ENCODE measurements around the gene SLC38A9.

SLC38A9 gene

GRCh38 chr5:55622460-55622859 lies 89.7 kb downstream of the SLC38A9 start:
- TF ChIP-seq POLR2AphosphoS5 (IDR thresholded peaks at IDR 0.05; ENCODE audit: borderline replicate concordance, low read depth, low read length): no peak
- TF ChIP-seq EZH2 (IDR thresholded peaks at IDR 0.05): no peak
- no peak for TF ChIP-seq FOXP2 (optimal IDR thresholded peaks at IDR 0.05; ENCODE audit: control extremely low read depth, extremely low read length, insufficient read depth)
- H3K9ac ChIP-seq (ENCODE audit: insufficient read length): no peak overlapping the region
- H3K36me3 ChIP-seq (ENCODE audit: insufficient read depth, low read length): no peaks in the 10 kb centered on the region
- H3K9me3 ChIP-seq (ENCODE audit: low read depth, low read length): no peaks in the 10 kb centered on the region
- DNase-seq (ENCODE audit: low read depth, low spot score): no peak
- H3K27ac ChIP-seq: no peak overlapping the region
- no peak overlapping the region for H3K4me3 ChIP-seq

GRCh38 chr5:55621229-55621628 lies 90.9 kb downstream of the SLC38A9 start:
- Histone ChIP-seq H3K9me3 (ENCODE audit: low read depth, low read length) (no peaks in the 10 kb centered on the region), H3K4me3 (no peak overlapping the region), H3K36me3 (ENCODE audit: insufficient read depth, low read length) (no peaks in the 10 kb centered on the region), H3K9ac (ENCODE audit: insufficient read length) (no peak overlapping the region), H3K27ac (no peak overlapping the region)
- no peak for DNase-seq (ENCODE audit: low read depth, low spot score)
- TF ChIP-seq POLR2AphosphoS5 (IDR thresholded peaks at IDR 0.05; ENCODE audit: borderline replicate concordance, low read depth, low read length) (no peak), FOXP2 (optimal IDR thresholded peaks at IDR 0.05; ENCODE audit: control extremely low read depth, extremely low read length, insufficient read depth) (no peak), EZH2 (IDR thresholded peaks at IDR 0.05) (no peak)

- Histone ChIP-seq H3K36me3 (ENCODE audit: insufficient read depth, low read length) (no peaks in the 10 kb centered on the region), H3K4me3 (no peak overlapping the region), H3K9ac (ENCODE audit: insufficient read length) (no peak overlapping the region), H3K27ac (no peak overlapping the region), H3K9me3 (ENCODE audit: low read depth, low read length) (no peaks in the 10 kb centered on the region)
- no peak for TF ChIP-seq POLR2AphosphoS5 (IDR thresholded peaks at IDR 0.05; ENCODE audit: borderline replicate concordance, low read depth, low read length)
- TF ChIP-seq FOXP2 (optimal IDR thresholded peaks at IDR 0.05; ENCODE audit: control extremely low read depth, extremely low read length, insufficient read depth): no peak
- TF ChIP-seq EZH2 (IDR thresholded peaks at IDR 0.05): no peak
- no peak for DNase-seq (ENCODE audit: low read depth, low spot score)
These were observed 91.4 kb downstream of the SLC38A9 start for GRCh38 chr5:55620766-55621160.

- no peaks in the 10 kb centered on the region for H3K9me3 ChIP-seq (ENCODE audit: low read depth, low read length)
- no peak overlapping the region for H3K27ac ChIP-seq
- H3K9ac ChIP-seq (ENCODE audit: insufficient read length): no peak overlapping the region
- H3K36me3 ChIP-seq (ENCODE audit: insufficient read depth, low read length): no peaks in the 10 kb centered on the region
- TF ChIP-seq EZH2 (IDR thresholded peaks at IDR 0.05) (no peak), FOXP2 (optimal IDR thresholded peaks at IDR 0.05; ENCODE audit: control extremely low read depth, extremely low read length, insufficient read depth) (no peak), POLR2AphosphoS5 (IDR thresholded peaks at IDR 0.05; ENCODE audit: borderline replicate concordance, low read depth, low read length) (no peak)
- no peak overlapping the region for H3K4me3 ChIP-seq
- no peak for DNase-seq (ENCODE audit: low read depth, low spot score)
These were observed 91.9 kb downstream of the SLC38A9 start for GRCh38 chr5:55620009-55620765.

- H3K9me3 ChIP-seq (ENCODE audit: low read depth, low read length): no peaks in the 10 kb centered on the region
- H3K36me3 ChIP-seq (ENCODE audit: insufficient read depth, low read length): no peaks in the 10 kb centered on the region
- no peak overlapping the region for H3K4me3 ChIP-seq
- H3K9ac ChIP-seq (ENCODE audit: insufficient read length): no peak overlapping the region
- no peak overlapping the region; the same call in 1 of the 2 replicates for H3K27ac ChIP-seq
- TF ChIP-seq POLR2AphosphoS5 (IDR thresholded peaks at IDR 0.05; ENCODE audit: borderline replicate concordance, low read depth, low read length) (no peak), FOXP2 (optimal IDR thresholded peaks at IDR 0.05; ENCODE audit: control extremely low read depth, extremely low read length, insufficient read depth) (no peak), EZH2 (IDR thresholded peaks at IDR 0.05) (no peak)
- DNase-seq (ENCODE audit: low read depth, low spot score): no peak
These were observed 93.8 kb downstream of the SLC38A9 start for GRCh38 chr5:55618318-55618717.

GRCh38 chr5:55613112-55613868 lies 98.8 kb downstream of the SLC38A9 start:
- TF ChIP-seq EZH2 (IDR thresholded peaks at IDR 0.05) (no peak), POLR2AphosphoS5 (IDR thresholded peaks at IDR 0.05; ENCODE audit: borderline replicate concordance, low read depth, low read length) (no peak), FOXP2 (optimal IDR thresholded peaks at IDR 0.05; ENCODE audit: control extremely low read depth, extremely low read length, insufficient read depth) (no peak)
- Histone ChIP-seq H3K27ac (no peak overlapping the region), H3K9me3 (ENCODE audit: low read depth, low read length) (no peaks in the 10 kb centered on the region), H3K4me3 (no peak overlapping the region), H3K9ac (ENCODE audit: insufficient read length) (no peak overlapping the region), H3K36me3 (ENCODE audit: insufficient read depth, low read length) (no peaks in the 10 kb centered on the region)
- no peak for DNase-seq (ENCODE audit: low read depth, low spot score)

- Histone ChIP-seq H3K4me3 (no peak overlapping the region), H3K36me3 (ENCODE audit: insufficient read depth, low read length) (no peaks in the 10 kb centered on the region), H3K9ac (ENCODE audit: insufficient read length) (no peak overlapping the region), H3K27ac (no peak overlapping the region), H3K9me3 (ENCODE audit: low read depth, low read length) (no peaks in the 10 kb centered on the region)
- TF ChIP-seq POLR2AphosphoS5 (IDR thresholded peaks at IDR 0.05; ENCODE audit: borderline replicate concordance, low read depth, low read length) (no peak), FOXP2 (optimal IDR thresholded peaks at IDR 0.05; ENCODE audit: control extremely low read depth, extremely low read length, insufficient read depth) (no peak), EZH2 (IDR thresholded peaks at IDR 0.05) (no peak)
- DNase-seq (ENCODE audit: low read depth, low spot score): no peak
These were observed 101.6 kb downstream of the SLC38A9 start for GRCh38 chr5:55610542-55610941.

- Histone ChIP-seq H3K4me3 (no peak overlapping the region), H3K9ac (ENCODE audit: insufficient read length) (no peak overlapping the region), H3K27ac (no peak overlapping the region), H3K9me3 (ENCODE audit: low read depth, low read length) (no peaks in the 10 kb centered on the region), H3K36me3 (ENCODE audit: insufficient read depth, low read length) (no peaks in the 10 kb centered on the region)
- TF ChIP-seq EZH2 (IDR thresholded peaks at IDR 0.05): no peak
- no peak for TF ChIP-seq FOXP2 (optimal IDR thresholded peaks at IDR 0.05; ENCODE audit: control extremely low read depth, extremely low read length, insufficient read depth)
- DNase-seq (ENCODE audit: low read depth, low spot score): no peak
These were observed 102.7 kb downstream of the SLC38A9 start for GRCh38 chr5:55609413-55609812.
